SK-N-SH treated with all-trans-retinoic acid at 6 μM for 48 hours (cell line): ENCODE results near the gene TXNRD2.
"Not testable (repeated sequence)": the region's sequence is repeated elsewhere in the genome, so short reads cannot be mapped to it uniquely, and the experiment has no call there.

Source experiments
- GLIS3 ChIP-seq: fragments of 250-450 bp; sonication (Bioruptor Pico); IDR thresholded peaks from 2 replicates; pipeline ENCODE4 v1.5.0; 2020; ENCODE audit warnings: mild to moderate bottlenecking, moderate library complexity
- PPARA ChIP-seq: fragments of 250-450 bp; sonication (Bioruptor Pico); IDR thresholded peaks from 2 replicates; pipeline ENCODE4 v1.5.0; 2020; ENCODE audit warnings: mild to moderate bottlenecking, borderline replicate concordance
- RARB ChIP-seq: fragments of 250-450 bp; sonication (Bioruptor Pico); IDR thresholded peaks from 2 replicates; pipeline ENCODE4 v1.8.0; 2021; ENCODE audit warnings: mild to moderate bottlenecking, moderate library complexity
- ZFP30 ChIP-seq: fragments of 450-650 bp; formaldehyde crosslinking; IDR thresholded peaks from 2 replicates; pipeline ENCODE4 v1.5.0; 2022; ENCODE audit warnings: mild to moderate bottlenecking, moderate library complexity
- TF ChIP-seq, protein P1 (sequence below): fragments of 250-450 bp; sonication (Bioruptor Pico); IDR thresholded peaks from 2 replicates; pipeline ENCODE4 v1.5.0; 2020; ENCODE audit warnings: mild to moderate bottlenecking, moderate library complexity

DNA sequence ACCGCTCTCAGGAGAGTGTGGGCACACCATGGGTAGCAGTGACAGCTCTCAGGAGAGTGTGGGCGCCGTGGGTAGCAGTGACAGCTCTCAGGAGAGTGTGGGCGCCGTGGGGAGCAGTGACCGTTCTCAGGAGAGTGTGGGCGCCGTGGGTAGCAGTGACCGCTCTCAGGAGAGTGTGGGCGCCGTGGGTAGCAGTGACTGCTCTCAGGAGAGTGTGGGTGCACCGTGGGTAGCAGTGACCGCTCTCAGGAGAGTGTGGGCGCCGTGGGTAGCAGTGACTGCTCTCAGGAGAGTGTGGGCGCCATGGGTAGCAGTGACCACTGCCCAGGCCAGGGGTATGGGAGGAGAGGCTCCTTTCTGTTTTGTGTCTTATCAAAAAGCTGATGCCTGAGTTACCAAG, 33.7 kb downstream of the TXNRD2 start:
- TF ChIP-seq, protein P1, sequence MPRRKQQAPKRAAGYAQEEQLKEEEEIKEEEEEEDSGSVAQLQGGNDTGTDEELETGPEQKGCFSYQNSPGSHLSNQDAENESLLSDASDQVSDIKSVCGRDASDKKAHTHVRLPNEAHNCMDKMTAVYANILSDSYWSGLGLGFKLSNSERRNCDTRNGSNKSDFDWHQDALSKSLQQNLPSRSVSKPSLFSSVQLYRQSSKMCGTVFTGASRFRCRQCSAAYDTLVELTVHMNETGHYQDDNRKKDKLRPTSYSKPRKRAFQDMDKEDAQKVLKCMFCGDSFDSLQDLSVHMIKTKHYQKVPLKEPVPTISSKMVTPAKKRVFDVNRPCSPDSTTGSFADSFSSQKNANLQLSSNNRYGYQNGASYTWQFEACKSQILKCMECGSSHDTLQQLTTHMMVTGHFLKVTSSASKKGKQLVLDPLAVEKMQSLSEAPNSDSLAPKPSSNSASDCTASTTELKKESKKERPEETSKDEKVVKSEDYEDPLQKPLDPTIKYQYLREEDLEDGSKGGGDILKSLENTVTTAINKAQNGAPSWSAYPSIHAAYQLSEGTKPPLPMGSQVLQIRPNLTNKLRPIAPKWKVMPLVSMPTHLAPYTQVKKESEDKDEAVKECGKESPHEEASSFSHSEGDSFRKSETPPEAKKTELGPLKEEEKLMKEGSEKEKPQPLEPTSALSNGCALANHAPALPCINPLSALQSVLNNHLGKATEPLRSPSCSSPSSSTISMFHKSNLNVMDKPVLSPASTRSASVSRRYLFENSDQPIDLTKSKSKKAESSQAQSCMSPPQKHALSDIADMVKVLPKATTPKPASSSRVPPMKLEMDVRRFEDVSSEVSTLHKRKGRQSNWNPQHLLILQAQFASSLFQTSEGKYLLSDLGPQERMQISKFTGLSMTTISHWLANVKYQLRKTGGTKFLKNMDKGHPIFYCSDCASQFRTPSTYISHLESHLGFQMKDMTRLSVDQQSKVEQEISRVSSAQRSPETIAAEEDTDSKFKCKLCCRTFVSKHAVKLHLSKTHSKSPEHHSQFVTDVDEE (CRISPR knock-in tag): not testable (repeated sequence)
- TF ChIP-seq RARB, GLIS3, PPARA, ZFP30 (CRISPR knock-in tag): not testable (repeated sequence)
